ENCODE data around the gene ADIPOR2.

Gene ADIPOR2, protein sequence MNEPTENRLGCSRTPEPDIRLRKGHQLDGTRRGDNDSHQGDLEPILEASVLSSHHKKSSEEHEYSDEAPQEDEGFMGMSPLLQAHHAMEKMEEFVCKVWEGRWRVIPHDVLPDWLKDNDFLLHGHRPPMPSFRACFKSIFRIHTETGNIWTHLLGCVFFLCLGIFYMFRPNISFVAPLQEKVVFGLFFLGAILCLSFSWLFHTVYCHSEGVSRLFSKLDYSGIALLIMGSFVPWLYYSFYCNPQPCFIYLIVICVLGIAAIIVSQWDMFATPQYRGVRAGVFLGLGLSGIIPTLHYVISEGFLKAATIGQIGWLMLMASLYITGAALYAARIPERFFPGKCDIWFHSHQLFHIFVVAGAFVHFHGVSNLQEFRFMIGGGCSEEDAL

DNA sequence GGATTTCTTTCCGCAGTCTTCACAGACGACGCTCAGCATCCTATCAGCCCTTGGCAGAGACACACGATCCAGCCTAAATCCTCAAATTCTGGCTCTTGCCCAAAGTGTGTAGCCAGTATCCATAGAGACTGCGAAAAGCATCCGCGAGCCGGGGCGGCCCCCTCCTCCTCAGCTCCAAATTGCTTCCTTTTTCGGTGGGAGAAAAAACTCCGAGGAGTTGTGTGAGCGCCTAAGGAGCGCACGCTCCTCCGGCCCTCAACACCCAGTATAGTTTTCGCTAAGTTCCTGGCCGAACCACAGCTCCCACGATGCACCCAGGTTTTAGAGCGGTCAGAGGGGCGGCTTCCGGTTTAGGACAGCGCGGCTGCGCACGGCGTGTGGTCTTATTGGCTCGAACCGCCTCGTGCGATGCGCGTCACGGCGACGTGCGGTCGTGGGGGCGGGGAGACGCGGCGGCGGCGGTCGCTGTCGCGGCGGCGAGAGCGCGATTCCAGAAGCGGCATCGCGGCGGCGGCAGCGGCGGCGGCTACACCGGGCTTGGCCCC lies at the start of gene ADIPOR2:
ADIPOR2 (plus strand) TSS at position 493 of the 545 bp plus-strand sequence. CDS start 63,274 bp downstream, outside the sequence.
- peak; percentile 91 for DNase-seq

DNA sequence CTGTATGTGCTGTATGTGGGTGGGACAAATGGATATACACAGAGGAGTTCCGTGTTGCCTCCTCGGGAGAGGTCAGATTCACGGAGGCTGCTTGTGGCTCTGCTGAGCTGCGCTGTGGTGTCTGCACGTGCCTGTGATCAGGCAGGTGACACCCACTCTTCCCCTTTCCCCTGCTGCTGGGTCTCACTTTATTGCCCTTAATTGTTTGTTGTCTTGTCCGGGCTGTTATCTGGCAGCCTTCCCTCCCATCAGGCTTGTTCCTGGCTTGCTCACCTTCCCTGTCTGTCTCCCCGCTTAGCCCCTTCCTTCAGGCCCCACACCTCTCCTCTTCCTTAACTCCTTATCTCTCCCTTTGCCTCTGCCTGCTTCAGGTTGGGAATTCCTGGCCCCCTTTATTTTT lies 48.4 kb upstream of the ADIPOR2 start:
- no peak for DNase-seq

DNA sequence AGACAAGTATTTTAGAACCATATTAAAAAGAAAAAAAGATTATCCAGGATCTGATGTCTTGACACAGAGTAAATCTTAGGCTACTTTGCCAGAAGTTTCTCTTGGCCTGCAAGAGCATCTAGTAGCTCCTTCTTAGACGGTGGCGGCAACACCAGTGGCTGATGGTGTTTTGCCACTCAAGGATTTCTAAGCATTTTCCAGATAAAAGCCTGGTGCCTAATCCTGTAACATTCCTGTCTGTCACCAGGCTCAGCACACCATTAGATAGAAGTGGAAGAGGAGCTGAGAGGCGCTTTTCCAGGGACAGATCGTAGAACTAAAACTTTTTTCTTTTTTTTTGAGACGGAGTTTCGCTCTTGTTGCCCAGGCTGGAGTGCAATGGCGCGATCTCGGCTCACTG lies 47.8 kb upstream of the ADIPOR2 start:
- DNase-seq: no peak

DNA sequence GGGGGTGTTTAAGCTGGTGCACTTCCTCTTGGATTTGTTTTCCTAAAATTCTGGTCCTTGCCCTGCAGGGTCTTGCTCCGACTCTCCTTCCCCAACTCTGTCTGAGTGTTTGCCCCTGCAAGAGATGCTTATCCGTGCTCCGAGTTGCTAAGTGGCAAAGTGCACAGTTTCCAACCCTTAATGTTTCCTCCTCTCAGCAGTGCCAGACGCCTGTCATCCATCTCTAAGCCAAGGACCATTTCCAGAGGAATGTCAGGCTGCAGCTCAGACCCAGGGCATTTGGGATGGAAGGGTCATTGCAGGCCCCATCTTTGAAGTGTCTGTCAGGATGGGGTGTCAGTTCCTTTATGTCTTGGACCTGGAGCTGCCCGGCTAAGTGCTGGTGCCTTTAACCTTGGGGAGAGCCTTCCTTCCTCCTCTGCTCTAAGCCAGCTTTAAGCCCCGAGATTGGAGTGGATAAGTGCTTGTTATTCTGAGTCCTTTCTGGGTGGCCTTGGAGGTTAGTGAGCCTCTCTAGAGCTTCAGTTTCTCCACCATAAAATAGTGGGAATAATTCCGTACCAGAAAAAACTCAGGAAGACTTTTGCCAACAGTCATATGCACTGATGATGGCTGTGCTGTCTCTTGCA lies 46.9 kb upstream of the ADIPOR2 start:
- no peak for DNase-seq

DNA sequence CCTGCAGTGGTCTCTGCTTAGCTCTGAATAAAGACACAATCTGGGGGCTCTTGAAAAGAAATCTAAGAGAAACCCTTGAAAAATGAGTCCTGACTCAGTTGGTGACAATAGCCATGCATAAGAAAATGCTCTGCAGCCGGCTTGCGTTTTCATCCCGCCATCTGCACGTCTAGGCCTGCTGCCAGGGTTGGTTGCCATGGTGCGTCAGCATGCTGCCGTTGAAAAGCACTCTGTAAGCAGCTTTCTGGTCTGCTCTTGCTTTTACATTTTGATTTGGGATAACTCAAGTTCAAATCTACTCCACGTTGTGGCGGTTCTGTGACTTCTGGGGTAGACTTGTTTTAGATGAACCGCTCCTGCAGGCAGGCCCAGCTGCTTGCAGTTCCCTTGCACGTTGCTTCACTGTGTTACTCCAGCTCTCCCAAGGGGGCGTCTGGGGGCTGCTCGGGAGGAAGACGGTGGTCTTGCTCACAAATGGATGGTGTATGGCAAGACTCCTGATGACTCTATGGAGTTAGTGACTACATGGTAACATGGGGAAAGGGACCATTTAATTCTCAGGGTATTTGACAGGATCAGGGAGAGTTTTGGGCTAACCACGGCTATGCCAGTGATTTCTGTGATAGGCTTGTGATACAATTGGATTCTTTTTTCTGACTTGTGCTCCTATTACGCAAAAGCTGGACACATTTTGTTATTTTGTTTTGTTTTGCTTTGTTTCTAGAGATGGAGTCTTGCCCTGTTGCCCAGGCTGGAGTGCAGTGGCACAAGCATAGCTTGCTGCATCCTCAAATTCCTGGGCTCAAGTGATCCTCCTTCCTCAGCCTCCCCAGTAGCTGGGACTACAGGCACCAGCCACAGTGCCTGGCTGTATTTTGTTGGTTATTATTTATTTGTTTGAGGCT lies 46.1 kb upstream of the ADIPOR2 start:
- no peak for DNase-seq

DNA sequence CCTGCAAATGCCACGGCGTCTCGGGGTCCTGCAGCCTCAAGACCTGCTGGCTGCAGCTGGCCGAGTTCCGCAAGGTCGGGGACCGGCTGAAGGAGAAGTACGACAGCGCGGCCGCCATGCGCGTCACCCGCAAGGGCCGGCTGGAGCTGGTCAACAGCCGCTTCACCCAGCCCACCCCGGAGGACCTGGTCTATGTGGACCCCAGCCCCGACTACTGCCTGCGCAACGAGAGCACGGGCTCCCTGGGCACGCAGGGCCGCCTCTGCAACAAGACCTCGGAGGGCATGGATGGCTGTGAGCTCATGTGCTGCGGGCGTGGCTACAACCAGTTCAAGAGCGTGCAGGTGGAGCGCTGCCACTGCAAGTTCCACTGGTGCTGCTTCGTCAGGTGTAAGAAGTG lies 45.1 kb upstream of the ADIPOR2 start:
- no peak for DNase-seq

DNA sequence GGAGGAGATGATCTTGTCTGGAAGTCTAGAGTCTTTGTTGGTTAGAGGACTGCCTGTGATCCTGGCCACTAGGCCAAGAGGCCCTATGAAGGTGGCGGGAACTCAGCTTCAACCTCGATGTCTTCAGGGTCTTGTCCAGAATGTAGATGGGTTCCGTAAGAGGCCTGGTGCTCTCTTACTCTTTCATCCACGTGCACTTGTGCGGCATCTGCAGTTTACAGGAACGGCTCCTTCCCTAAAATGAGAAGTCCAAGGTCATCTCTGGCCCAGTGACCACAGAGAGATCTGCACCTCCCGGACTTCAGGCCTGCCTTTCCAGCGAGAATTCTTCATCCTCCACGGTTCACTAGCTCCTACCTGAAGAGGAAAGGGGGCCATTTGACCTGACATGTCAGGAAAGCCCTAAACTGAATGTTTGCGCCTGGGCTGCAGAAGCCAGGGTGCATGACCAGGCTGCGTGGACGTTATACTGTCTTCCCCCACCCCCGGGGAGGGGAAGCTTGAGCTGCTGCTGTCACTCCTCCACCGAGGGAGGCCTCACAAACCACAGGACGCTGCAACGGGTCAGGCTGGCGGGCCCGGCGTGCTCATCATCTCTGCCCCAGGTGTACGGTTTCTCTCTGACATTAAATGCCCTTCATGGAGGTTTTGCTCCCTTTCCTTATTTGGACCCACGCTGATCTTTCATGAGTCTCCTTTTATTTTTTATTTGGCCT lies 44.1 kb upstream of the ADIPOR2 start:
- no peak for DNase-seq

DNA sequence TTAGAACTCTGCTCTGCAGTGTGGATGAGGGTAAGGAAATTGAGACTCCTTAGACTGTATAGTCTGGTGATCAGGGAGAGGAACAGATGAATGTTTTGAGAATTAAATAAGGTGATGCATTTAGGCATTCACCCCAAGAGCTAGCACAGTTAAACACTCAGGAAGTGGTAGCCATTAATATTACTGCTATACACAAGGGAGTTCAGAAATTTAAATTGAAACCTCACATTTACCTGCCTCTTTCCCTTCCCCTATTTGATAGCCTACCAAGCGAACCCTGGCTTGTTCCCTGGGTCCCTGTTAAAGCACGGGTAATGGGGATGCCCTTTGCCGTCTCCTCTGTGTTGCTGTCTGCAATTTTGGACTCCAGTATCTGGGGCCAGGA lies 43.6 kb upstream of the ADIPOR2 start:
- DNase-seq: no peak

DNA sequence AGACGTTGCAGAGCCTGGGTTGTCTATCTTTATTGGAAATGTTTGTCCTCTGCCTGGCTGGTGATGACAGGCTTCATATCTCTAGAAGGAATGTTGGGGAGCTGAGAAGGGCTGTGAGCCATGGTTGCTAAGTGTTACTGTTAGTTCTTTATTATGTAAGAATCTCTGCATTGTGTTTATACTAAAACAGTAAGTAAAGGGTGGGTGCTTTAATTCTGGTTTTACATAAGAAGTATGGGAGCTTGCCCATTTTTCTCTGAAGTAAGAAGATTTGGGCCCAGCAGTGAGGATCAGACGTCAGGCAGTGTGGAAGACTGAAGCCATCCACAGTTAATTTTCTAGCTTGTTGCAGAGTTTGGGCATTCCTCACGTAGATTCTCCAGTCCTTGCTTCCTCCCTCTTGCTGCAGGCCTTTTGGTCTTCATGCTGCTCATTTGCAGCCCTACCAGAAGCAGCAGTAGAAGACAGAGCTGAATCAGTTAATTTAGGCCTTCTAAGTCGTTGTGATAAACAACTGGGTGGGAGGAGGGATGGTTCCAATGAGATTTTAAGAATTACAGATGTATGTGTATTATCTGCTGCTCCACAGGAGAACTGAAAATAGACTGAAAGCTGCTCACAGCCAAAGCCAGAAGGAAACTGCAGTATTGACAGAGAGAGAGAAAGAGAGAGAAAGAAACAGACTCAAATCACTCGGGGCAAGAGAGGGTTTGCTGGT lies 40.5 kb upstream of the ADIPOR2 start:
- no peak for DNase-seq

DNA sequence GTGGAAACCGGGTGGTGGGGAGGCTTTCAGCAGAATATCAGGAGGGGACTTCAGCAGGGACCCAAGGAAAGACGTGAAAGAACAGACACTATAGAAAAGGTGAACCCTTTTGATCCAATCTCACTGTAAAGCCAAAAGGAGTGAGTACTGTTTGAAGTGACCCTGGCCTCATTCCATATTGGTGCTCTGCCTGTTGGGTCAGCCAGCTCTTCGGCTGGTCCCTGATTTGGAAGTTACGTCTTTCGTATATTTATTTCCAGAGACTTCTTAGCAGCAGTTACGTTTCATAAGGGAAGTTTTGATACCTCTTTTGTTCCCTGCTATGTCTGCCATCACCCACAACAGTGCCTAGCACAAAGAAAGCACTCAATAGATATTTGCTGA lies 39.9 kb upstream of the ADIPOR2 start:
- DNase-seq: no peak

DNA sequence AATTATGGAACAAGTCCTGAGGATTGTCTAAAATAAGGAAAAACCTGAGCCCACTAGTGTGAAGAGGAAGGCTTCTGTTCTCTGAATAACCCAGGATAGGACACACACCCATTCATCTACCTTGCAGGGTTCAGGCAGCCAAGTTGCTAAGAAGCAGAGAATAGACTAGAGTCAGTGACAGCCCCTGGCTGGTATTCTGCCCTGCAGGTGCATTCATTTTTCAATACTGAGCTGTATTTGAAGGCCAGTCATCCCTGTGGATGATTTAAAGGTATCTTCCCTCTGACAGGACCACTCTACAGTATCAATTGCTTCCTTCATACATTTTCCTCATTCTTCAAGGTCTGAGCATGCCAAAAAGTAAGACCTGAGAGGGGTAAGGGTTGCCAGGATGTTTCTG lies 38.9 kb upstream of the ADIPOR2 start:
- DNase-seq: no peak

DNA sequence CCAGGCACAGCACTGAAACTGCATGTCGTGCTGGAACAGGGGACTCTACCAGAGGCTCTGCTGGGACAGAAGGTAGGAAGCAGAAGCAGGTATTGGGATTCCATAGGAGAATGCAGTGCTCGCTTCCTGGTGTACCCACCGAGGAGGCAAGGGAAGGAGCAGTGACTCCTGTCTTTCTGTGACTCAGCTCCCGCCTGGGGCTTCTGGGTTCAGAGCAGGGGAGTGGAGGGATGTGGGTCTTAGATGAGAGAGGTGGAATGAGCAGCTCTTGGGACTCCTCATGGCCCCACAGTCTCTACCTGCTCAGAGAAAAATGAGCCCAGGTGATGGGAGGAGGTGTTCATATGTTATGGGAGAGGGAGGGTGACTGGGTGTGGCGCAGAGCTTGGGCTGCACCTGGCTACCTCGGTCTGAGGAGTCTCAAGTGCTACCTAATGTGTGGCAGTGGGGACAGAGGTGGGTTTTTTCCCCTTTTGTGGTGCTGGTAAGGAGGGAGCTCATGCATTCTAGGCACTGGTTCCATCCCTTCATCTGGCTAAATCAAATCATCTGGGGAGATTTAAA lies 35.6 kb upstream of the ADIPOR2 start:
- no peak for DNase-seq

DNA sequence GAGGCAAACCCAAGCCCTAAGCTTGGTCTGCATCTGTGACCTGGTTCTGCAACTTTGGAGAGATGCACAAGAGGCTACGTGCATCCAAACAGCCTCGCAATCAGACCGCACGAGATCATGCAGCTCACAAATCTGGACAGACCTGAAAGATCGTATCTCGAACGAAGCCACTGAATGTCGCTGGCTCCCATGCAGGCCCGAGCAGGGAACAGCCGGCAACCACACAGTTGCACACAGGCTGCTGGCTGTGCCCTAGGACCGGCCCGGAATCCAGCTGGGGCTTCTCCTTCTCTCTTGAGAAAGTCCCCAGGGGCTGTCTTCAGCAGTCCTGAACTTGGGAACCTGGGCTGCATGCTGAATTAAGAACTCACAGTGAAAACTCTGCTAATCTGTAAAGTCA lies 34.0 kb upstream of the ADIPOR2 start:
- DNase-seq: no peak

DNA sequence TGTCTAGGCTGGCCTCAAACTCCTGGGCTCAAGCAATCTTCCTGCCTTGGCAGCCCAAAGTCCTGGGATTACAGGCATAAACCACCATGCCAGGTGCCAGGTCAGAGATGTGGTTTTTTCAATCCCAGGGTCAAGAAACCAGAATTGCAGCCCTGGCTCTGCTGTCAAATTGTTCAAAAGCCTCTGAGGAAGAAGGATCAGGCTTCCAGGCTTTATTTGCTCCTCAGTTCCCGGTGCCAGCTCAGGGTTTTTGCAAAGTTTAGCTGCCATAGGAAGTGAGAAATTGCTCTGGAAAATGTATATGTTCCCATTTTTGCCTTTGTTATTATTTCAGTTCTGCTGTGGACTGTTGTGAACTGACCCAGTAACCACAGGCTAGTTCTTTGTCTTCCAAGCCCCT lies 33.2 kb upstream of the ADIPOR2 start:
- no peak for DNase-seq

DNA sequence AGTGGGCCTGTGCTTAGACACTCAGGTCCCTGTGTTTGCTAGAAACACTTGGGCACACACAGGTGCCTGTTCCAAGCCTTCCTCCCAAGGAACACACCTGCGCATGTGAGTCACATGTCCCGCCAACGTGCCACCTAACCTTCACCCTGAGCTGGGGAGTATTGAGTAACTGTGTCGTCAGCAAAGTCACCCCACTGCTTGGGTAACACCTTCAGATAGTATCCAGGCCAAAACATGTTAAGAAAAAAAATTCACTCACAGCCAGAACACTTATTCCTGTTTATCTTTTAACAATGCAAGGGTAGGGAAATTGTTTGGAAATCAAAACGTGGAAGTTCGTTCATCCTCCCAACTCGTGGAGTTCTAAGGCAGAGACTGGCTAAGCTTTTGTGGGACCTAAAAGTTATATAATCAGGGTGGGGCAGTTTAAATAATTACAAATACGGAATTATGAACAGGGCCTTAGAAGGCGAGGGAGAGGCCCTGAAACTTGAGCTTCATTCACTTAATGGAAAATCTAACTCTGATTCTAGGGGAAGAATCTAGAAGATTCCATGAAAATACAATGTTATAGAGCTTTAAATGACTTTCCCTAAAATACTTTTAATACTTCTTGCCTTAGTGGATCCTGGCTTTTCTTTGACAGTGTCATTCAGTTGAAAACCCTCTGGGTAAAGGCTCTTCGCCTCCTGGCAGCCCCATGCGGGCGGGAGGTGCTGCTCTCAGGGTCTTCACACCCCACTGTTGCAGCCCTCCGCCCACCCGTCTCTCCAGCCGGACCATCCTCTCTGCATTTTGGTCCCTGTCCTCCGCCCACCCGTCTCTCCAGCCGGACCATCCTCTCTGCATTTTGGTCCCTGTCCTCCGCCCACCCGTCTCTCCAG lies 30.3 kb upstream of the ADIPOR2 start:
- peak; percentile 24 for DNase-seq

DNA sequence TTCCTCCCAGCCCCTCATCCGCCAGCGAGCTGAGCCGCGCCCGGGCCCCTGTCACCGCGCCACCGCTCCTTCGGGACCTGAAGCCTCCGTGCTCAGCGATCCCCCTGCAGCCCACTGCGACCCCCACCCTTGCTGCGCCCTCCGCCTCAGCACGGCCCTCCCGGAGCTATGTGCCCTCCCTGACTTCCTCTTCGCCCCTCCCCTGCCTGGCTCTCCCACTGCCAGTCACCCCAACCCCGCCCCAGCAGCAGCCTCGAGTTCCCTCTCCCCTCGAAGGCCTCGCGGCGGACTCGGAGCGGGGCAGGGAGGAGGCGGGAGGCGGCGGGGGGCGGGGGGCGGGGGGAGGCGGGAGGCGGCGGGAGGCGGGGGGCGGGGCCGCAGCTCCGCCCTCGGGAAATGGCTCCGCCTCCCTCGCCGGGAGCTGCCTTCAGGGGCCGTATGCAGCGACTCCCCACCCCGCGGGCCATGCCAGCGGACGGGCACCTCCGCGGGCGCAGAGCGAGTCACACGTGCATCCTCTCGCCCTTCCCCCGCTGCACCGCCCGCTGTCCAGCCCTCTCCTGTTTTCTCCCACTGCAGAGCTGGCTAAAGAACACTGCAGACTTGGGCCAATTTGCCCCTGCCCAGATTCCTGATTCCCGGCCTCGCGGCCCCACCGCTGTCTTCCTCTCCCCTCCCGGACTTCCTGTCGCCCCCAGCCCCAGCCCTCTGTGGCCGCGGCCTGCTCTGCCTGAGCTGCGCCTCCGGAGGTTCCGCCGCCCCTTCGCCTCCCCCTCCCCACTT lies 29.1 kb upstream of the ADIPOR2 start:
- peak; percentile 74 for DNase-seq

DNA sequence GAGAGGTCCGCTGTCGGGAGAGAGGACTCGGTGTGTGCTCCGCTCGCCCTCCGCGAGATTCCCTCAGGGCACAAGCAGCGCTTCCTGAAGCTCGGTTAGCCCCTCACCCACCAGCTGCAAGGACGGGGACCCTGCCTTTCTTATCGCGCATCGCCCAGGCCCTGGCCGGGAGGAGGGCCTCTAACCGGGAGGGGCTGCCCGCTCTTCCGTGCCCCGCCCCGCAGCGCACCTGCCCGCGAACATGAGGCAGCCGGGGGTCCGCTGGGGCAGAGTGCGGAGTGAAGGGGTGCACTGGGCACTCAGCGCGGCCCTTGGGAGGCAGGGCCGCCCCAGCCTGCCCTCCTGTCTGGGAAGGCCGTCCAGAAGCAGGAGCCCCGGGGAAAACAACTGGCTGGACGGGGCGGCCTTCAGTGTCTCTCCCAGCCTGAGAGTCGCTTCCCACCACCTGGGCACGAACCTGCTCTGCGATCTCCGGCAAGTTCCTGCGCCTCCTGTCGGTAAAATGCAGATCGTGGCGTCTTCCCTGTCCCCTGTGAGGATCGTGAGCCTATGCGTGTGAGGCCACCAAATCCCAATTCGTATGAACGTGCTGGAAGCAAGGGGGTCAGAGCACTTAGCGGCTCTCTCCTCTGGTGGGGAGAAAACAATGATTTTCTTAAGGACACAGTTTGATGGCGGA lies 28.0 kb upstream of the ADIPOR2 start:
- DNase-seq: peak; percentile 19

DNA sequence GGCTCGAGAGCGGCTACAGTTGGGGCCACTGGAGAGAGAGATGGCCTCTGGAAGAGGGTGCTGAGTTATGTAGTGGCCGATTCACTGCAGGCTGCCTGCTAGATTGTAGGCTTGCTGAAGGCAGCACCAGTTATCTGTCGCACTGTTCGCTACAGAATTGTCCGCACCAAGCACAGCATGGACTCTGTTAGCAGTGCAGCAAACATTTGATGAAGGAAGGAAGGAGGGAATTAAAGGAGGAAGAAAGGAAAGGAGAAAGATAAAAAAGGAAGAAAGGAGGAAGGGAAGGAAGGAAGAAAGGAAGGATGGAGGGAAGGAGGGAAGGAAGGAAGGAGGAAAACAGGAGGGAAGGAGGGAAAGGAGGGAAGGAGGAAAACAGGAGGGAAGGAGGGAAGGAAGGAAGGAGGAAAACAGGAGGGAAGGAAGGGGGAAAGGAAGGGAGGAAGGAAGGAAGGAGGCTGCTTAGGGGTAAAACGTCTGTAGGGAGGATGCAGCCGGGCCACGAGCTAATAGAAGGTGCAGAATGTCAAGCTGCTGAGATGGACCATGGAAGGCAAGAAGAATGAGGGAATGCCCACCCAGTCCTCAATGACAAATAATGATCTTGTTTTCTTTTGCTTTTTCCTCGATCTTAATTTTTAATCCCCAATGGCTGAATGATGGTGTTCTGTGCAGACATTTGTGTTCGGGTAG lies 27.3 kb upstream of the ADIPOR2 start:
- no peak for DNase-seq

DNA sequence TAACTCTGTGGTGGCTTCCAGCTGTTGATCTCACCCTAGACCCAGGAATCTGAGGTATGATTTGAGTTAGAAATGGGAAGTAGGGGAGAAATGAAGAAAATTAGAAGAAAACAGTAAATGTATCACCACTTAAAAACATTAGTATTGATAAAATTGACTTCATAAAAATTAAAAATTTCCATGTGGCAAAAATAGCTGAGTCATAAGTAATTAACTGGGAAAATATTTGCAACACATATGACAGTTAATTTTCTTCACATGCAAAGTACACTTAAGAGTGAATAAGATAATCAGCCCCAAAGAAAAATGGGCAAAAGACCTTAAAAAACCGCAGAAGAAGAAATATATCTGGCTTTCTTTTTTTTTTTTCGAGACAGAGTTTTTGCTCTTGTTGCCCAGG lies 25.5 kb upstream of the ADIPOR2 start:
- no peak for DNase-seq

Data from activated effector memory CD4-positive, alpha-beta T cell treated with Interleukin-2 at 50 U/mL for 16 hours (primary cell).